SH-SY5Y (cell line): ENCODE measurements around the gene SLCO4A1.
A peak's percentile ranks its signal among the peaks of the same experiment; 100 is the strongest.

Experiments
- GATA2 ChIP-seq: IDR thresholded peaks from 2 replicates; pipeline ENCODE4 v1.6.1; 2011; ENCODE audit warnings: mild to moderate bottlenecking, low read depth, low read length
- GATA3 ChIP-seq: IDR thresholded peaks from 2 replicates; pipeline ENCODE4 v1.6.1; 2011; ENCODE audit warnings: low read depth, mild to moderate bottlenecking, low read length, moderate library complexity

The SLCO4A1 gene

DNA sequence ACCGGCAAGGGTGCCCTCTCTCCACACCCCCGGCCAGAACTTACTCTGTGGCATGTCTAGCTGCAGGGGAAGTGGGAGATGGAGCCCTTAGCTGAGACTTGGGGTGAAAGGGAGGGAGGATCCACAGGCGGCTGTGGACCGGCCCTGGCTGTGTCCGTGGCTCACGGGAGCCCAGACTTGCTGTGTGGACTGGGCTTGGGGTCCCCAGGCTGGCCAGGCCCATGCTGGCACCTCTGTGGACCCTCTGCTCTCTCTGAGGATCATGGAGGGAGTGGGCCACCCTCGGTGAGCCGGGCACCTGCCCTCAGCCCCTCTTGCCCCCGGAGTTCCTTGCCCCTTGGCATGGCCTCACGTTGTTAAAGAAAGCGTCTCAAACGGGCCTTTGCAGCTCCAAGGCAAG lies 57.4 kb downstream of the SLCO4A1 start:
- TF ChIP-seq GATA2 (no peak), GATA3 (no peak)

DNA sequence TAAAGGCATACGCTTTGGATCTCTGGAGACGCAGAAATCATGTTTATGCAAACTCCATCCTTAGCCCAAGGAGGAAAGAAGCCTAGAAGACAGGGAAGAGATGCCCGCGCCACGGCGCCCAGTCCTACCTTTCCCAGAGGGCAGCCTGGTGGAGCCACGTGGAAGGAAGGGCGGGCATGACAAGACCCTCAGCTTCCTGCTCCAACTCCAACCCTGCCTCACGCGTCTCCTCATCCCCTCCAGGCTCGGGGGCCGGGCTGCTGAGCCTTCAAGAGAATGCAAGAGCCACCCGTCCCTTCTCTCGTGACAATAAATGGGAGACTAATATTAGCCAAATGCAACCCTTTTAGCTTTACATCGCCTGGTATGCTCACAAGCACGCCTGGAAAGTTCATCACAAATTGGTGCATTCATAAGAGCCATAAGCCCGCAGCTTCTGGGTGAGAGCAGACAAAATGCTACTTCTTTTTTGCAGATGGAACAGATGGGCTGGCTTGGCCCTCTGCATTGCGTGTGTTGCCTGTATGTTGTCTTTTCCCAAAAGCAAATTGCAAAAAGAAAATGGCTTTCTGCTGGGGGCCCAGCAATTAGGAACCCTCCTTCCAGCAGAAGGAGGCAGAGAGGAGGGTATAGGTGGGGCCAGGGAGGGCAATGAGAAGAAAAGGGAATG lies 58.1 kb downstream of the SLCO4A1 start:
- TF ChIP-seq GATA2: no peak
- no peak for TF ChIP-seq GATA3

DNA sequence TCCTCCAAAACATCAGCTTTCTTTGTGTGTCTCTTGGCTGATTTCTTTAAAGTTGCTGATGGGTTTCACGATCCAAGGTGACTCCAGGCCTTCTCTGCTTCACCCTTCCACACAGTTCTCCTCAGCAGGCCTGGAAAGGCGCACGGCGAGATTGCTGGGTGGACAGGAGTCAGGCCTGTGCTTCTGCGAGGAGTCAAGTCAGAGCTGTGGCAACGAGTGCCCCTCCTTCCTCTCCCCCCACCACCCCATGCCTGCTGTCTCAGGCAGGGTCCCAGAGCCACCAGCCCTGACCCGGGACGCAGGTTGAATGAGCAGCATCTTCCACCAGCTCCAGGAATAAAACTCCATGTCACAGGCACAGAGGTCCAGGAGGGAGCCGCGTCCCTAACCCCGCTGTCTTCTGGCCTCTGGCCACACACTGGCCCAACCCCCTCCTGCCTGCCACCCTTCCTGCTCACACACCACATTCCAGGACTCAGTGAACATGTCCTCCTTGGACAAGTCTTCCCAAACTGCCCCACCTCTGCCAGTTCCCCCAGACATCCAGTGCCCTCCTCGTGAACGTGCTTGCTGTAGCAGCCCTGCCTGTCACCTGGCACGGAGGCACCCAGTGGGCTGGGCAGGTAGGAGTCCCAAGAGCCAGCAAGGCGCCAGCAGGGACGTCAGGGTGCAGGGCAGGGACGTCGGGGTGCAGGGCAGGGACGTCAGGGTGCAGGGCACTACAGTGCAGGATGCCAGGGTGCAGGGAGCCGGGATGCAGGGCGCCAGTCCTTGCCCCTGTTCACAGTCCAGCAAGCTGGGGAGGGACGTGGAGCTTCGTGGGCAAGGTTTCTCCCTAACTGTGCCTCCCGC lies 59.1 kb downstream of the SLCO4A1 start:
- TF ChIP-seq GATA2: no peak
- TF ChIP-seq GATA3: no peak

DNA sequence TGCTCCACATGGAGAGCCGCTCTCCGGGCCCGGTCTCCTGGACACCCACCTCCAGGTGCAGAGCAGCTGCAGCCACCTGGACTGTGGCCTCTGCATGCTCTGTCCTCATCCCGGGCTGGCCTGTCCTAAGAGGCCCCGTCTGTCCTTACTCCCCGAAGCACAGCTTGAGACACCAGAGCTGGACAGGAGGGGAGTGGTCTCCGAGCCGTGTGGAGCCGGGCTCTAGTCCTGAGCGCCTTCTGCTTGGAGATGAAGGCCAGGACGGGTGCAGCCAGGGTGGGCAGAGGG lies 59.7 kb downstream of the SLCO4A1 start:
- TF ChIP-seq GATA2: no peak

DNA sequence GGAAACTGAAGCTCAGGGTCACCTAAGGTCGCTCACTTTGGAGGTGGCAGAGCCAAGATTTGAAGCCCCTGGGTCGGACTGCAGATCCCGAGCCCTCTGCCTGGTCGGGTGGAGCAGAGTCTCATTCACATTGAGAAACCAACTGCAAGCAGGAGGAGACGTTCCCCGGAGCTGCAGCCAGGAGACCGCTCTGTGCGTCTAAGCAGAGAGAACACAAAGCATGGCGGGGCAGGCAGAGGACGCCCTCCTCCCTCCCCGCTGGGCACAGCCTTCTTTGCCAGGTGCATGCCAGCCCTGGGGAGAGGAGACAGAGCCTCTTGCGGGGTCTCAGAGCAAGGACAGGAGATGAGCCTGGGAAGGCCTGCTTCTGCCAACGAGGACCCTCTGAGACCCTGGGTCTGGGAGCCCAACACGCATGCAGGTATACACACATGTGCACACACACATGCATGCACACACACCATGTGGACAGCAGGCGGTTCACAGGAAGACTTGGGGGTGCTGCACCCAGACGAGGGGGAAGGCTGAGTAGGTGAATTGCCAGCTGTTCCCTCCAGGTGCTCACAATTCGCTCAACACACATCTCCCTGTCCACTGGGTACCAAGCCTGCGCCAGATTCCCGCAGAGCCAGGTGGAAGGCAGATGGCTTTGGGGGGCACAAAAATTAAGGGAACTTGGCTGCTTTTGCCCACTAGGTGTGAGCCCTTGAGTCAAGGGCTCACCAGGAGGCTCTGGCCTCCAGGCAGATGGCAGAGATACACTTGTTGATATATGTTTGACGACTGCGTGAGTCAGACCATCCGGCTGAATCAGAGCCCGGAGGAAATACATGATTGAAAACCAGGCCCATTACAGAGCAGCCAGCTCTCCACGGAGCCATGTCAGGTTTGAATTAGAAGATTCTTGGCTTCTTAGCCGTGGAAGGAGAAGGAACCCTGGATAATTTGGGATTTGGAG lies 60.9 kb downstream of the SLCO4A1 start:
- TF ChIP-seq GATA2: peak; percentile 71
- TF ChIP-seq GATA3: no peak

DNA sequence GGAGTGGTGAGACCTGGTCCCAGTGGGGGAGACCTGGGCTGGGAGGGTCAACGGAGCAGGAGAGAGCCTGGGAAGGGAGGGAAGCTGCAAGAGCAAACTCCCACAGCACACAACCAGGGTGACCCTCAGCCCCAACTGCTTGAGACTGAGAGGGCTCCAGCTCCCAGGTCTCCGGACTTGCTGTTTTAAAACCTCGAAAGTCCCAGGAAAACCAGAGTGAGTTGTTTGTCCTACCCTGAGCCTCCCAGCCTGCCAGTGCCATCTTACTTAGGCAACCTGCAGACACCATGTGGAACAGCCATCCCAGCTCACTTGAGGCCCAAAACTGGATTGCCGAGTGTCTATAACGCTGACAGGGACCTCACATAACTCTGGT lies 61.5 kb downstream of the SLCO4A1 start:
- TF ChIP-seq GATA3: no peak
- TF ChIP-seq GATA2: no peak

DNA sequence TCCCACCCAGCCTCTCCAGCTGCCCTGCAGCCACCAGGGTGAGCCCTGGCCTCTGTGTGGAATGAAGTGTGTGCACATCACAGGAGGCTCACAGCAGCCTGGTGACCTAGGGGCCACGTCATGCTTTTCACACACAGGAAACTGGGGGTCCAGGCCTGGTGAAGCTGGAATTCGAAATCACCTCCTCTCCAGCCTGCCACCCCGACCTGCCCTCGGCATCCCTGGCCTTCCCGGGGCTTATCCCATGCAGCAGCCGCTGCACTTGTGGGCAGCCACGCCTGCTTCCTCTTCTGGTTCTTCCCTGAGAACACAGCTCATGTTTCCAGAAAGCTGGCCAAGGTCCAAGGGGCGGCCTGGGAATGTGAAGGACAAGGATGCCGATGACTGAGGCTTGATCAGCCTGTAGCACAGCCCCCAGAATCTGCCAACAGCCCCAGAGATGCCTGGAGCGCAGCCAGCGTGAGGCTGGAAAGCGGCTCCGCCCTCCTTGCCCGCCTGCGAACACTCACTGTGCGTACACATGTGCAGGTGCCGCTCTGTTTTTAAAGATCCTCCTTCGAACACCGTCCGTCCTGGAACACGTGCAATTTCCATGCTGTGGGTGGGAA lies 62.1 kb downstream of the SLCO4A1 start:
- TF ChIP-seq GATA3 (no peak), GATA2 (no peak)

DNA sequence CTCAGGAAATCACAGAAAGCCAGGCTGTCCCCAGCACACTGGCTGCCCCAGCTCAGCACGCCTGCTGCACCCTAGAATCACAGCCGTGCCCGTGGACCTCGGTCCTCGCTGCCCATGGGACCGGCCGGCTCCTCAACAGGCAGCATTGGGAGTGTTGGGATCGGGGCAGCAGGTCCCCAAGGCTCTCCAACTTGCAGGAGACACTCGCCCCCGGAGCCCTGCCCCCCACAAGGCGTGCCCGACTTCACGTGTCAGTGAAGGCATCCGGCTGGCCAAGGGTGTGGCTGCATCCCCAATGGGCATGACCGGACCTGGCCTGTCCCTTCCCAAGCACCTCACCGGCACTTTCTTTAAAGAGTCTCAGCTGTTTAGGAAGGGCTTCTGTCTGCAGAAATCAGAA lies 63.3 kb downstream of the SLCO4A1 start:
- TF ChIP-seq GATA3: no peak
- TF ChIP-seq GATA2: no peak

DNA sequence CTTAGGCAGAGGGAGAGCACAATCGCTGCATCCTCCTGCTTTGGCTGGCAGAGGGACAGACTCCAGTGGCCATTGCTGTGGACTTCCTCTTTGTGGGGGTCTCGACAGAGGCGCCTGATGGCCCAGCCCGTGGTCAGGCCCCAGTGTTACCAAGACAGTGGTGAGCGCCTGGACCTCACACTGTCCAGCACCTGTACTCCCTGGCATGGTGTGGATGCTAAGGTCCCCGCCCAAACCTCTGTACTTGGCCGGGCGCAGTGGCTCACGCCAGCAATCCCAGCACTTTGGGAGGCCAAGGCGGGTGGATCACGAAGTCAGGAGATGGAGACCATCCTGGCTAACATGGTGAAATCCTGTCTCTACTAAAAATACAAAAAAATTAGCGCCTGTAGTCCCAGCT lies 64.0 kb downstream of the SLCO4A1 start:
- no peak for TF ChIP-seq GATA3
- no peak for TF ChIP-seq GATA2

DNA sequence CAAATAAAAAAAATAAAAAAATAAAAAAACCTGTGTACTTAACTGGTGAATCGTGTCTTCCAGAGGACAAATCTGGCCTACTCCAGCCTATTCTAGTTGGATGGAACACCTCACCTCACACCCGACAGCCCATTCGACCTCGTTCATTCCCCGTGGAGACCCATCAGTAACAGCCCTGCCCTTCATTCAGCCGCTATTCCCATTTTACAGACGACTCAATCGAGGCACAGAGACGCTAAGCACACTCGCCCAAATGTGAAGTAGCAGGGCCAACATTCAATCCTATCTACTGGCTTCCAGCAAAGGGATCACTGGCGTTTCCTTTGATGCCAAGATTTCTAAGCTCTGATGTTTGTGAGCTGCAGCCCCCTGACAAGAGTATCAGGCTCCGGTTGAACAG lies 64.6 kb downstream of the SLCO4A1 start:
- no peak for TF ChIP-seq GATA2
- TF ChIP-seq GATA3: no peak

DNA sequence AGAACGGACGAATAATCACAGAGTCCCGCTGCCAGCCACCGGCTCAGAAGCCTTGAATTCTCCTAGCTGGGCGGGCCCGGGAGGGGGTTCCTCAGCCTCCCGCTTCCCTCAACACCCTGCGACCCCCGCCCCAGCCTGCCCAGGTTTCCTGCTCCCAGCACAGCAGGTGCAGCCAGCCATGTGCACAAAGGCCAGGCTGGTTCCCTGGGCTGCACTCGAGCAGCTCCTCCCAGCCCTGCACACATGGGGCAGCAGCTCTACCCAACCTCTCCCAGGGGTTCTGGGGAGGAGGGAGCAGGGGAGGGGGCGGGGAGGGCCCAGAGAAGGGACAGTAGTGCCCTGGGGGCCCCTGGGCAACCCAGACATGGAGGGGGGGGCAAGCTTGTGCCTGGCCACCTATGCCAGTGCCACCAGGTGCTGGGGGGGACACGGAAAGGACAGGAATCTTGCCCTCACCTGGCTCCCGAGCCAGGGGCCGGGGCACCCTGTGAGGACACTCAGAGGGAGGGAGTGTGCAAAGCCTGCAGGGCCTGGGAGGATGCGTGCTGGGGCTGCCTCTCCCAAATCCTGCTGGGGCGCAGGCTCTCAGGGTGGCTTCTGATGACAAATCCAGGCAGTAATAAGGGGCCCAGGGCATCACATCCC lies 65.1 kb downstream of the SLCO4A1 start:
- TF ChIP-seq GATA2: no peak
- TF ChIP-seq GATA3: no peak

DNA sequence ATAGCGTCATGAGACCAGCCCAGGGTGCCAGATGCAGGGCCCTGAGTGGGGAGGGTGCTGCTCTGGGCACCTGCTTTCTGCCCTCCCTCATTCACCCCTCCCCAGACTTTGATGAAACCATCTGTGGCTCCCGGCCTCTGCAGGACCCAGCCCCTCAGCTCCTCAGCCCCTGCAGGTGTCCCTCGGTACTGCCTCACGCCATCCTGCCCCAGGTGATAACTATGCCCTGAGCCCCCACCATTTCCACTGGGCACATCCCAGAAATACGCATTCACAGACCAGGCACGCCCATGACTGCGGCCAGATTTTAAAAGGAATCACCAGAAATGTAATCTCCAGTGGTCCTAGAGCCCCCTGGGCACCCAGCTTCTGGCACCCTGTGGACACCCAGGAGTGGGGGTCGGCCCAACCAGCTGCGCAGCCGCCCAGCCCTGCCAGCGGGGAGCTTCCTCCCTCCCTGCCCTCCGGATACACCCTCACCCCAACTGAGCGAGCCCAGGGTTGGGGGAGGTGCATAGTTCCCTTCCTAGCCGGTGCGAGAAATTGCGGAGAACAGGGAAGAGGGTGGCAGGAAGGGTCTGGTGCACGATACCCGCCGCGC lies 65.7 kb downstream of the SLCO4A1 start:
- TF ChIP-seq GATA3 (no peak), GATA2 (no peak)

DNA sequence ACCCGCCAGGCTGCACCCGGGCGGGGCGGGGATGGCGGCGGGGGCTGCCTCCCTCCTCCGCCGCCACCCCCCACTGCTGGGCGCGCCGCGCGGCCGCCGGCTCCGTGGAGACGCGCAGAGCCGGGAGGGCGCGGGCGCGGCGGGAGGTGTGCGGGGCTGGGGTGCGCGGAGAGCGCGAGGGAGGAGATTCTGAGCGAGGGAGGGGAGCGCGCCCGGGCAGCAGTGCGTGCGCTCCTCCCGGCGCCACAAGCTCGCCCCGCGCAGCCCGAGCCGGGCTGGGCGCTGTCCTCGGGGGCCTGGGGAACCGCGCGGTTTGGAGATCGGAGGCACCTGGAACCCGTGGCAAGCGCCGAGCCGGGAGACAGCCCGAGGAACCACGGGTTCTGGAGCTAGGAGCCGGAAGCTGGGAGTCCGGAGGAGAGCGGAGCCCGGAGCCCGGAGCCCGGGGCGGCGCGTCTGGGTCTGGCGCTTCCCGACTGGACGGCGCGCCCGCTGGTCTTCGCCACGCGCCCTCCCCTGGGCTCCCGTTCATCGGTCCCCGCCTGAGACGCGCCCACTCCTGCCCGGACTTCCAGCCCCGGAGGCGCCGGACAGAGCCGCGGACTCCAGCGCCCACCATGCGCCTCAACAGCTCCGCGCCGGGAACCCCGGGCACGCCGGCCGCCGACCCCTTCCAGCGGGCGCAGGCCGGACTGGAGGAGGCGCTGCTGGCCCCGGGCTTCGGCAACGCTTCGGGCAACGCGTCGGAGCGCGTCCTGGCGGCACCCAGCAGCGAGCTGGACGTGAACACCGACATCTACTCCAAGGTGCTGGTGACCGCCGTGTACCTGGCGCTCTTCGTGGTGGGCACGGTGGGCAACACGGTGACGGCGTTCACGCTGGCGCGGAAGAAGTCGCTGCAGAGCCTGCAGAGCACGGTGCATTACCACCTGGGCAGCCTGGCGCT lies 66.6 kb downstream of the SLCO4A1 start, which contains the start of gene NTSR1:
NTSR1 (plus strand) TSS at position 246 of the 946 bp plus-strand sequence; CDS start at position 618, 372 bp downstream.
- TF ChIP-seq GATA3 (no peak), GATA2 (no peak)

DNA sequence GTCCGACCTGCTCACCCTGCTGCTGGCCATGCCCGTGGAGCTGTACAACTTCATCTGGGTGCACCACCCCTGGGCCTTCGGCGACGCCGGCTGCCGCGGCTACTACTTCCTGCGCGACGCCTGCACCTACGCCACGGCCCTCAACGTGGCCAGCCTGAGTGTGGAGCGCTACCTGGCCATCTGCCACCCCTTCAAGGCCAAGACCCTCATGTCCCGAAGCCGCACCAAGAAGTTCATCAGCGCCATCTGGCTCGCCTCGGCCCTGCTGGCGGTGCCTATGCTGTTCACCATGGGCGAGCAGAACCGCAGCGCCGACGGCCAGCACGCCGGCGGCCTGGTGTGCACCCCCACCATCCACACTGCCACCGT lies 67.2 kb downstream of the SLCO4A1 start:
- TF ChIP-seq GATA2 (no peak), GATA3 (no peak)
